ENCODE measurements around the gene CIB4.
"Not testable (repeated sequence)": the region's sequence is repeated elsewhere in the genome, so short reads cannot be mapped to it uniquely, and the experiment has no call there.

The CIB4 gene

DNA sequence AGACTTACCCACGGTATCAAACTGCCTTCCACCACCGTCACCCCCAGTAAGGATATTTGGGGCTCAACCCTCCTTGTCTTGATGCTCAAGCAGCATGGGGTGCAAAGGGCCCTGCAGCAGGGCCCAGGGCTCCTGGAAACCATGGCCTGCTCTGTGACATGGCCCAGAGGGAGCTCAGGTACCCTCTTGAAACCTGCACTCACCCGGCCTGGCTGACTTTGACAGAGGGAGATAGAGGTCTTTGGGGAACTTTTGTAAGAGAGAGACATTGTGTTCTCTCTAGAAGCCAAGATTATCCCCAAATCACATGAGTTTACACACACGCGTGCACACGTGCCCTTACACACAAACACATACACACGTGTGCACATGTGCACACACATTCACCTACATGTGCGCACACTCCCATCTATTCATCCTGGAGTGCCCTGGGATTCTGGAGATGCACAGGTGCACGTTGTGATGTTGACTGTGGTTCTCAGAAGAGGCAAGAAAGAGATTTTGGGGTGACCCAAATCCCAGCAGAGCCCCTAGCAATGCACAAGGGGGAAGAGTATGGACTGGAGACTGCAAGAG lies 31.7 kb upstream of the CIB4 start:
- Mint-ChIP-seq H3K4me3 (no peak overlapping the region), H3K9me3 (no peaks in the 10 kb centered on the region), H3K27me3 (peaks cover 58 to 90% of the 10 kb centered on the region in 2 donors), H3K36me3 (ENCODE audit: insufficient read depth) (no peaks in the 10 kb centered on the region), H3K27ac (no peak overlapping the region), H3K4me1 (ENCODE audit: low read depth in 2 of 2) (peaks cover 0 to 2% of the 10 kb centered on the region in 2 donors)
- ATAC-seq (replicated peaks) (no peak), DNase-seq (no peak)

DNA sequence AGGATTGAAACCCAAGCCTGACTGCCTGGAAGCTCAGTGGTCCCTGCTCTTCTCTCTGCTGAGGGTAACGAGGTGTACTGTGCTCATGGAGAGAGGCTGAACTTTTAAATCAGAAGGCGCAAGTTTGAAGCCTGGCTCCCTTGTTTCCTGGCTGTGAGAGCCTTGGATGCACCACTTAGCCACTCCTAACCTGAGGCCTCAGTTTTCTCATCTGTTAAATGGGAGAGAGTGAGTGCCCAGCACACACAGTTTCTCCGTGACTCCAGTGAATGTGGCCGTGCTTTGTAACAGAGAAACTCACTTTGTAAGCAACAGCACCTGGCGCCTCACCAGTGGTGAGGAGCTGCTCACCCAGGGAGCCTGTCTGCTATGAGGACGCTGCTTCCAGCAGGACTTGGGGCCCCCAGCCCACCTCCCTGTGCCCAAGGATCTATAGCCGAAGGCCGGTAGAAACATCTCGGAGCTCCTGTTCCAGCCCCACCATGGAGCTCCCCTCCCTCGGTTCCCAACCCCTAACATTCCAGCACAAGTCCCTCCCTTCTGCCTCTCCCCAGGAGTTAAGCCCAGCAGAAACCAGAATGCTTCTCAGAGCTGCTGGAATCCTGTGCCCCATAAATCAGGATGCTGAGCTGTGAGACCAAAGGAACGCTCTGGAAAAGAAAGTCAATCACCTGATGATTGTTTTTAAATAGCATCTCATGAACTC lies 31.1 kb upstream of the CIB4 start:
- H3K27me3 Mint-ChIP-seq = peaks cover 58 to 90% of the 10 kb centered on the region in 2 donors

DNA sequence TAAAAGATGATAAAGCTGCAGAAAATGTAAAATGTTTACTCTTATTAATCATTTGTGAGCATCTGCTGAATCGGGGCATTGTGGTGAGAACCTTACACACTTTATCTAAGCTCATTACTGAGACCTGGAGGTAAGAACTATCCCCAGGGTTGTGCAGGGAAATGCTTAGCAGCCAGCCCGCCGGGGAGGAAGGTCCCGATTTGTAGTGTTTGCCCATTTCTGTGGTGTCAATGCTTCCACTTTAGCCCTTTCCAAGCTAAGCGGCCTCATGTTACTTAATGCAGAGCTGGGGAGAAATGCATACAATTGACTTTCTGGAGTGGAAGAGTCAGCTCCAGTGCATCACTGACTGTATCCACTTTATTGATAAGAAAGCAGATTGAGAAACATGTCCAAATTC lies 30.5 kb upstream of the CIB4 start:
- no peak overlapping the region for H3K4me3 Mint-ChIP-seq
- peaks cover 0 to 1% of the 10 kb centered on the region in 2 donors for H3K9me3 Mint-ChIP-seq
- no peaks in the 10 kb centered on the region for H3K36me3 Mint-ChIP-seq (ENCODE audit: insufficient read depth)
- no peak for DNase-seq
- no peak overlapping the region for H3K27ac Mint-ChIP-seq
- H3K4me1 Mint-ChIP-seq (ENCODE audit: low read depth in 2 of 2) = peaks cover 0 to 2% of the 10 kb centered on the region in 2 donors
- ATAC-seq (replicated peaks) = no peak
- H3K27me3 Mint-ChIP-seq = peaks cover 62 to 93% of the 10 kb centered on the region in 2 donors

More for the DNA sequence above, 31.1 kb upstream of the CIB4 start:
- Mint-ChIP-seq H3K9me3 (no peaks in the 10 kb centered on the region), H3K36me3 (ENCODE audit: insufficient read depth) (no peaks in the 10 kb centered on the region), H3K4me1 (ENCODE audit: low read depth in 2 of 2) (peaks cover 0 to 2% of the 10 kb centered on the region in 2 donors), H3K27ac (no peak overlapping the region), H3K4me3 (no peak overlapping the region)
- ATAC-seq (replicated peaks) = no peak
- no peak for DNase-seq

DNA sequence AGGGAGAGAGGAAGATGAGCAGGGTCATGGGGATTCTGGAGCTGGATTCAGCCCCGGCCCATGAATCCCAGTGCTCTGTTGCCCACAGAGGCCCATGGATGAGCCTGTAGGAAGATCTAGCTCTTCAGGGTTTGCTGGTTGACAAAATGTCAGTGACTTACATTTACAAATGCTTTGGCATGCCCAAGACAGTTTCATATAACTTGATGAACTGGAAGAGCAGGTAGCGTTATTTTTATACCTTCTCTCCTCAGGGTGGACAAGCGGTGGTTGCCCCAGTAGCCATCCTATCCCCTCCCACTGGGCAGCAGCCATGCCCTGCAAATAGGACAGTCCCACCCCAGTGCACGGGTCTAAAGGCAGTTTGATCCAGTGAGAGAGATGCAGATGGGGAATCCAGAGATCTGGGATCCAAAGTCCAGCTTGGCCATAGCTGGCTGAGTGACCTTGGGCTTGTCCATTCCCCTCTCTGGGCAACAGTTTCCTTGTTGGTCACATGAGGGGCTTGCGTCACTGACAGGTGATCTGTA lies 29.8 kb upstream of the CIB4 start:
- H3K9me3 Mint-ChIP-seq = peaks cover 0 to 1% of the 10 kb centered on the region in 2 donors
- H3K36me3 Mint-ChIP-seq (ENCODE audit: insufficient read depth) = no peaks in the 10 kb centered on the region
- H3K4me3 Mint-ChIP-seq = no peak overlapping the region
- DNase-seq = no peak
- ATAC-seq (replicated peaks) = no peak
- no peak overlapping the region for H3K27ac Mint-ChIP-seq
- H3K27me3 Mint-ChIP-seq = peaks cover 64 to 91% of the 10 kb centered on the region in 2 donors
- H3K4me1 Mint-ChIP-seq (ENCODE audit: low read depth in 2 of 2) = peaks cover 0 to 2% of the 10 kb centered on the region in 2 donors

DNA sequence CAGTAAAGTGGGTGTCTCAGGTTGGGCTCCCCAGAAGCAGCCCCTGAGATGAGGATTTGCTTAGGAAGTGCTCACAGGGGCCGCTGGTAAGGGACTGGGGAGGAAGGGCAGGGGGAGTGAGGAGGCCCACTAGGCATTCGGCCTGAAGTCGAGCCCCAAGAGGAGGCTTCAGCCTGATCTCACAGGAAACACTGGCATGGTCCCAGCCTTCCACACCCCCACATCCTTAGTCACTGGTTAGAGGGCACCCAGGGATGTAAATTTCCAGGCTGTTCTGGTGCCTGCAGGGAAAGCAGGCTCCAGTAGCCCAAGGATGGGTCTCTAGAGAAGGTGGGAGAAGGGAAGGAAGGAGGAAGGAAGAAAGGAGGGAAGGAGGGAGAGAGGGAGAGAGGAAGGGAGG lies 29.0 kb upstream of the CIB4 start:
- Mint-ChIP-seq H3K4me3 (no peak overlapping the region), H3K4me1 (ENCODE audit: low read depth in 2 of 2) (peaks cover 0 to 2% of the 10 kb centered on the region in 2 donors), H3K36me3 (ENCODE audit: insufficient read depth) (no peaks in the 10 kb centered on the region), H3K27ac (no peak overlapping the region), H3K9me3 (peaks cover 0 to 1% of the 10 kb centered on the region in 2 donors), H3K27me3 (peaks cover 70 to 98% of the 10 kb centered on the region in 2 donors)
- DNase-seq (no peak), ATAC-seq (replicated peaks) (no peak)

DNA sequence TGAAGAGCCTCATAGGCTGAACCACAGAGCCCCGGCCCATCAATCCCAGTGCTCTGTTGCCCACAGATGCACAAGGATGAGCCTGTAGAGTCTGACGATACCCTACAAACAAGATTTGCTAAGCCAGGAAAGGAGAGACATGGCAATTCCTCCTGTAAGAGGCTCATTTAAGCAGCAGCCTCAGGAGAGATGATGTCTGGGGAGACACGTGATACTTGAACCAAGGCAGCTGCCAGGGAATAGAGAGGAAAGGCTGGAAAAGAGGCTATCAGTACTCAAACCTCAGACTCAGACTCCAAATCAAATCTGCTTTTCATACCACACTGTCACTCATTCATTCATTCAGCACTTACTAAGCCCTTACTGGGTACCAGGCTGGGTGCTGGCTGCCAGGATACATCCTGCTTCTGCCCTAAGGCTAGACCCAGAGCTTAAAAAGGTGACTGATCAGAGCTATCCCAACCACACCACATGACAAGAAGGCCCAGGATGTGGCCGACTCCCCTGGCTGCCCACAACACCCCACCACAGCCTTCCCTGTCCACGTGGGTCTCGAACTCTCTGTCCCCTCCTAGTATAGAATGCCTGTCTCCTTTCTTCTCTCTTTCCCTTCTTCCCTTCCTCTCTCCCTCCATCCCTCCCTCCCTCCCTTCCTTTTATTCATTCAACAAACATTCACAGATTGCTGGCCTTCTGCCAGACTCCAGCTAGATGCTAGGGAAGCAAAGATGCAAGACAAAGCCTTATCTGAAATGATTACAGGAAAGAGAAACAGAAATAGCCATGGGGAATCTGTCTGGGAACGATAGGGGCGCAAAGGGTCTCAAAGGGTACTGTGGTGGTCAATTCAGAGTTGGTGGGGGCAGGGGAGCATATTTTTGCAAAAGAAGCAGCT lies 27.9 kb upstream of the CIB4 start:
- H3K4me3 Mint-ChIP-seq = no peak overlapping the region
- H3K27me3 Mint-ChIP-seq = peaks cover 70 to 93% of the 10 kb centered on the region in 2 donors

DNA sequence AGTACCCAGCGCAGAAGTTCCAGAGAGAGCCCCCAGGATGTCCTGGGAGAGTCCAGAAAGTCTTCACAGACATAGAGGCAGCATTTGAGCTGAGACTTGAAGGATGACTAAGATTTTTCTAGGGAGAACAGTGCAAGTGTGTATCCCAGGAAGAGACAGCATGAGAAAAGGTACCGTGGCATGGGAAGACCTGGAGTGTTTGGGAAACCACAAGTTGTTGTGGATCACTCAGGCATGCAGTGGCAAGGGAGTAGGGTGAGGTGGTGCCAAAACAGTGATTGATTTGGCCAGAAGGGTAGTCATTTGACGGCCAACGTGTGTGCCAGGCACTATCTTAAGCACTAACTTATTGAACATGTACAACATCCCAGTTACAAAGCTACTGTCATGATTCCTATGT lies 26.9 kb upstream of the CIB4 start:
- no peak for ATAC-seq (replicated peaks)
- Mint-ChIP-seq H3K36me3 (ENCODE audit: insufficient read depth) (no peaks in the 10 kb centered on the region), H3K4me3 (no peak overlapping the region), H3K27me3 (peaks cover 68 to 85% of the 10 kb centered on the region in 2 donors), H3K27ac (no peak overlapping the region), H3K4me1 (ENCODE audit: low read depth in 2 of 2) (peaks cover 0 to 2% of the 10 kb centered on the region in 2 donors), H3K9me3 (peaks cover 0 to 1% of the 10 kb centered on the region in 2 donors)
- DNase-seq = no peak

More for the DNA sequence above, 27.9 kb upstream of the CIB4 start:
- Mint-ChIP-seq H3K9me3 (peaks cover 0 to 1% of the 10 kb centered on the region in 2 donors), H3K27ac (no peak overlapping the region), H3K4me1 (ENCODE audit: low read depth in 2 of 2) (peaks cover 0 to 2% of the 10 kb centered on the region in 2 donors), H3K36me3 (ENCODE audit: insufficient read depth) (no peaks in the 10 kb centered on the region)
- ATAC-seq (replicated peaks) = no peak
- no peak for DNase-seq

DNA sequence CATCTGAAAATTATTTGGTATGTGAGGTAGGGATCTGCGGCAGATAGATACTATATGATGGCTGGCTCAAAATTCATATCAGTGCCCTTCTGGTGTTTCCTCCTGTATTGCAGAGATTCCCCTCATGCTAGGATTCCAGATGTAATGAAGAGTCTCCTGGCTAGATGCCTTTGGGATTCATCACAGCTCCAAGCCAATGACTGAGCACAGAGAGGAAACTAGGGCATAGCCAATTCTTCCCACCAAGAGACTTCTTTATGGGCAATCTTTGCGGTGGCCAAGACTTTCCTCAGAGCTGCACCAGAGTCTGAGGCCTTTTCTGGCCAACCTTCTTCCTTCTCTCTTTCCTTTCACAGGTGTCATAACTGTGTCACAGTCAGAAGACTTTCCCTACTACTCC lies 25.5 kb upstream of the CIB4 start:
- Mint-ChIP-seq H3K36me3 (ENCODE audit: insufficient read depth) (no peaks in the 10 kb centered on the region), H3K4me3 (no peak overlapping the region), H3K4me1 (ENCODE audit: low read depth in 2 of 2) (peaks cover 0 to 2% of the 10 kb centered on the region in 2 donors), H3K27ac (no peak overlapping the region), H3K27me3 (peaks cover 58 to 72% of the 10 kb centered on the region in 2 donors), H3K9me3 (peaks cover 0 to 1% of the 10 kb centered on the region in 2 donors)
- ATAC-seq (replicated peaks) (no peak), DNase-seq (no peak)

DNA sequence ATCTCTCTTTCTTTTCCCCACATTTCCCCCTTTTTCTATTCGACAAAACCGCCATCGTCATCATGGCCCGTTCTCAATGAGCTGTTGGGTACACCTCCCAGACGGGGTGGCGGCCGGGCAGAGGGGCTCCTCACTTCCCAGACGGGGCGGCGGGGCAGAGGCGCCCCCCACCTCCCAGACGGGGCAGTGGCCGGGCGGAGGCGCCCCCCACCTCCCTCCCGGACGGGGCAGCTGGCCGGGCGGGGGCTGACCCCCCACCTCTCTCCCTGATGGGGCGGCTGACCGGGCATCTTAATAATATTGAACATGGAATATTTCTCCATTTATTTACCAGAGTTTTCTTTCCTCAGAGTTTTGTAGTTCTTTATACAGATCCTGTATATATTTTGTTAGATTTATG lies 24.1 kb upstream of the CIB4 start:
- H3K36me3 Mint-ChIP-seq (ENCODE audit: insufficient read depth); DNase-seq; H3K4me3 Mint-ChIP-seq; ATAC-seq (replicated peaks); H3K27ac Mint-ChIP-seq; H3K9me3 Mint-ChIP-seq; H3K4me1 Mint-ChIP-seq (ENCODE audit: low read depth in 2 of 2): not testable (repeated sequence)
- peaks cover 54 to 58% of the 10 kb centered on the region in 2 donors for H3K27me3 Mint-ChIP-seq

DNA sequence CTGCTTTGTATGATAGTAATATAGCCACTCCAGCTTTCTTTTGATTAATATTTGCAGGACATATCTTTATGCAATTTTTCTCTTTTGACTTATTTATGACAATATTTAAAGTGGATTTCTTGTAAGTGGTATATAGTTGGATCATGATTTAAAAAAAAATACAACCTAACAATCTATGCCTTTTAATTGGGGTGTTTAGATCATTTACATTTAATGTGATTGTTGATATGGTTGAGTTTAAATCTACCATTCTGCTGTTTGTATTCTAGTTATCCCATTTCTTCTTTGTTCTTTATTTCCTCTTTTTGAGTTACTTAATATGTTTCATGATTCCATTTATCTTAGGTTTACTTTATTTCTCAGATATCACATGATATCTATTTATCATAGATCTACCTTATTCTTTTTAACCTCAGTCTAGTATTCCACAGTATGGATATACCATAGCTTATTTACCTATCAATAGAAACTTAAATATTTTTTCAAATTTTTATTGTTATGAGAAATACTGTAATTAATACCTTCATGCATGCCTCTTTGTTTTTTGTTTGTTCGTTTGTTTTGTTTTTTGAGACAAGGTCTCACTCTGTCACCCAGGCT lies 19.3 kb upstream of the CIB4 start:
- H3K9me3 Mint-ChIP-seq = peaks cover 4 to 5% of the 10 kb centered on the region in 2 donors
- no peak for ATAC-seq (replicated peaks)
- peaks cover 28 to 36% of the 10 kb centered on the region in 2 donors for H3K27me3 Mint-ChIP-seq
- no peak for DNase-seq
- no peaks in the 10 kb centered on the region for H3K4me1 Mint-ChIP-seq (ENCODE audit: low read depth in 2 of 2)
- no peak overlapping the region for H3K4me3 Mint-ChIP-seq
- H3K36me3 Mint-ChIP-seq (ENCODE audit: insufficient read depth) = no peaks in the 10 kb centered on the region
- H3K27ac Mint-ChIP-seq = no peak overlapping the region

DNA sequence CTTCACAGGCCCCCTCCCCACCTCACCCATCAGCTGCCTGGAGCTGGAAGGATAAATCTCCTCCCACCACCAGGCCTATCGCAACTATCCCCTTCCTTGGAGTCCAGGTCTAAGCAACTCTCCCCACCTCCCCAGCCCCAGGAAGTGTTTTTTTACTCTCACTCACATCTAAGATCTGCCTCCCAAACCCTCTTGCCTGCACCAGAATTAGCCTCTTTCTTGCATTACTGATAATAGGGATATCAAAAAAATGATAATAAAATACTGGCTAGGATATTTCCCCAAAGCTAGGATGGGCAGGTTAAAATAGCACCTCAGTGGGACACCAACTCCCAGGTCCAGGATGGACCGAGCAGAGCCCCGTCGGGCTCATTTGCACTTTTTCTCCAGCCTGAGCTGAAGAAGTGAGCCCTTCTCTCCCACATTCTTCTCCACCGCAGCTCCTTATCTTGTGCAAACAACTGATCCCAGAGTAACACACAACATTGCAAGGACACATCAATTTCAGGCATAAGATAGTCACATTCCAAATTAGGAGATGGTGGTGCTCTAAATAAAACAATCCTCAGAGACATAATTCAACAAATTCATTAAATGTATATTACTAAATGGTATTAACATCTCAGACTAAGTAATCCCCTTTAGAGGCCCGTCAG lies 17.7 kb upstream of the CIB4 start:
- H3K4me1 Mint-ChIP-seq (ENCODE audit: low read depth in 2 of 2) = no peaks in the 10 kb centered on the region
- H3K36me3 Mint-ChIP-seq (ENCODE audit: insufficient read depth) = no peaks in the 10 kb centered on the region
- no peak overlapping the region for H3K4me3 Mint-ChIP-seq
- DNase-seq = no peak
- no peak for ATAC-seq (replicated peaks)
- H3K27ac Mint-ChIP-seq = peak overlapping the region in 1 of 2 donors; percentile 33
- peaks cover 21 to 28% of the 10 kb centered on the region in 2 donors for H3K27me3 Mint-ChIP-seq
- H3K9me3 Mint-ChIP-seq = peaks cover 4 to 5% of the 10 kb centered on the region in 2 donors

DNA sequence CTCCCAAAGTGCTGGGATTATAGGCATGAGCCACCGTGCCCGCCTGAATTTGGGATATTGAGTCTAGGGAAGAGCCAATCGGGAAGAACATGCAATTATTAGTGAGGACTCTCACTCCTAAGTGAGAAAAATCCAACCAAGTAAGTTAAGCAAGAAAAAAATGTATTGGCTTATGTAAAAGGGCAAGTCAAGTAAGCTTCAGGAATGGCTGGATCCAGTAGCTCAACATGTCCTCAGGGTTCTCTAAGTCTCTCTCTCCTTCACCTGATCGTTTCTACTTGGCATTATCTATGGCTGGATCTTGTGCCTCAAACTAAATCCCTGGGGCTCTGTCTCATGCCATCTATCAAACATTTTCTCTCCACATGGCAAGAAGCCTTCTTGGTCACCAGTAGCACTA lies 16.1 kb upstream of the CIB4 start:
- DNase-seq = no peak
- no peaks in the 10 kb centered on the region for H3K4me1 Mint-ChIP-seq (ENCODE audit: low read depth in 2 of 2)
- peaks cover 35 to 44% of the 10 kb centered on the region in 2 donors for H3K27me3 Mint-ChIP-seq
- H3K27ac Mint-ChIP-seq = no peak overlapping the region
- ATAC-seq (replicated peaks) = no peak
- H3K4me3 Mint-ChIP-seq = no peak overlapping the region
- H3K36me3 Mint-ChIP-seq (ENCODE audit: insufficient read depth) = no peaks in the 10 kb centered on the region
- peaks cover 4 to 5% of the 10 kb centered on the region in 2 donors for H3K9me3 Mint-ChIP-seq
